AG04449 (cell line): ENCODE results near the gene SAG.

Experiments used
- CTCF ChIA-PET: fragments of 350-600 bp; formaldehyde crosslinking; extraction: SDS; loops from one replicate; lab custom pipeline; 2021; ENCODE audit warnings: antibody characterized with exemption; lab: Yijun Ruan, JAX
- POLR2A ChIA-PET: fragments of 400-600, 350-600 bp; formaldehyde crosslinking; extraction: SDS; loops from one replicate; lab custom pipeline; 2020; ENCODE audit warnings: antibody characterized with exemption, inconsistent platforms; lab: Yijun Ruan, JAX
- DNase-seq: peaks from one replicate; pipeline ENCODE4 v3.0.0-alpha.2; 2010; ENCODE audit warnings: low read depth, low spot score
- H3K4me3 ChIP-seq: 2 replicates; pipeline ENCODE4 v1.5.1; 2011; ENCODE audit warnings: low read depth, mild to moderate bottlenecking, control low read depth, low read length
- TF ChIP-seq, protein P1 (sequence below): IDR thresholded peaks from one replicate; pipeline ENCODE4 v1.5.1; 2011; ENCODE audit warnings: mild to moderate bottlenecking, moderate library complexity, low read length, control low read depth, inconsistent platforms; ENCODE audit not compliant: insufficient read depth; ENCODE audit errors: missing control alignments

The SAG gene

DNA sequence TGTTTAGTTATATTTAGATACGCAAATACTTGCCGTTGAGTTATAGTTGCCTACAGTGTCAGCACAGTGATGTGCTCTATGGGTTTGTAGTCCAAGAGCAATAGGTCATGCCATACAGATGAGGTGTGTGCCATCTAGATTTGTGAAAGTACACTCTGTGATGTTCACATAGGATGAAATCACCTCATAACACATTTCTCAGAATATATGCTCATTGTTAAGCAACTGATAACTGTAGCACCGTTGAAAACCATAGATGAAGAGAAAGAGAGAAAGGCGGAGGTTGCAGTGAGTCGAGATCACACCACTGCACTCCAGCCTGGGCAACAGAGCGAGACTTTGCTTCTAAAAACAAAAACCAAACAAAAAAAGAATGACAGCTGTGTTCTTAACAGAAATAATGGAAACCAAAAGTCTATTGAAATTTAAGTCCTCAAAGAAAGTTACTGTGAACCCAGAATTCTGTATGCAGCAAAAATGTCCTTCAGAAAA is 56.2 kb downstream of the SAG start:
- ChIA-PET POLR2A (no interaction called here), CTCF (interaction anchor here (3.5 kb wide), 1 partner anchor 10 kb away, joined by 22 read pairs; the partner anchor contains the start of gene DGKD)
- DNase-seq = no peak
- no peak overlapping the region for H3K4me3 ChIP-seq
- TF ChIP-seq, protein P1, sequence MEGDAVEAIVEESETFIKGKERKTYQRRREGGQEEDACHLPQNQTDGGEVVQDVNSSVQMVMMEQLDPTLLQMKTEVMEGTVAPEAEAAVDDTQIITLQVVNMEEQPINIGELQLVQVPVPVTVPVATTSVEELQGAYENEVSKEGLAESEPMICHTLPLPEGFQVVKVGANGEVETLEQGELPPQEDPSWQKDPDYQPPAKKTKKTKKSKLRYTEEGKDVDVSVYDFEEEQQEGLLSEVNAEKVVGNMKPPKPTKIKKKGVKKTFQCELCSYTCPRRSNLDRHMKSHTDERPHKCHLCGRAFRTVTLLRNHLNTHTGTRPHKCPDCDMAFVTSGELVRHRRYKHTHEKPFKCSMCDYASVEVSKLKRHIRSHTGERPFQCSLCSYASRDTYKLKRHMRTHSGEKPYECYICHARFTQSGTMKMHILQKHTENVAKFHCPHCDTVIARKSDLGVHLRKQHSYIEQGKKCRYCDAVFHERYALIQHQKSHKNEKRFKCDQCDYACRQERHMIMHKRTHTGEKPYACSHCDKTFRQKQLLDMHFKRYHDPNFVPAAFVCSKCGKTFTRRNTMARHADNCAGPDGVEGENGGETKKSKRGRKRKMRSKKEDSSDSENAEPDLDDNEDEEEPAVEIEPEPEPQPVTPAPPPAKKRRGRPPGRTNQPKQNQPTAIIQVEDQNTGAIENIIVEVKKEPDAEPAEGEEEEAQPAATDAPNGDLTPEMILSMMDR = no peak

DNA sequence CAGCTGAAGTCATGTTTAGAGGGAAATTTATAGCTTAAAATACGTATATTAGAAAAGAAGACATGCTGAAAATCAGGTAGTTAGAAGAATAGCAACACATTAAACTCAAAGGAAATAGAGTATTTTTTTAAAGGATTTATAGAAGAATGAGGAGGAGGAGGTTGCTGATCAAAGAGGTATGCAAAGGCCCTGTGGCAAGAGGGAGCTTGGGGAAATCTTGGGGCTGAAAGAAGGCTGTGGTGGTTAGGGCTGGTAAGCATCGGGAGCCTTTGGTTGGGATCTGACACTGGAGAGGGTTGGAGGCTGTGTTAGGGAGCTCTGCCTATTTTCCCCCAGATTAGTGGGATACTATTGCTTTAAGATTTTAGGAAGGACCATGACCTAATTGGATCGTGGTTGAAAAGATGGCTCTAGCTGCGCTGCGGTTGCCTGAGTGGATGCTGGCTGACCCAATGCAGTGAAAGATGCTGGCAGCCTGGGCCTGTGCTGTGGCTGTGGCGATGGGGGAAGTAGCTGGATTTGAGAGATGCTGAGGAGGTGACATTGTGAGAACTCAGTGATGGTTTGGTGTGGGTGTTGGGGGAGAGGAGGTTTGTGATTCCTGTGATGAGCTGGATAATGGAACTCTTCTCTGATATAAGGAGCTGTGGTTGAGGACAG is 58.4 kb downstream of the SAG start:
- POLR2A ChIA-PET = no interaction called here
- no peak overlapping the region for H3K4me3 ChIP-seq
- TF ChIP-seq, protein P1 = no peak
- CTCF ChIA-PET = interaction anchor here (2.7 to 3.5 kb wide), 2 partner anchors 9 to 12 kb away, joined by 11 to 22 read pairs; partner anchors contain the start of gene DGKD
- DNase-seq = no peak

DNA sequence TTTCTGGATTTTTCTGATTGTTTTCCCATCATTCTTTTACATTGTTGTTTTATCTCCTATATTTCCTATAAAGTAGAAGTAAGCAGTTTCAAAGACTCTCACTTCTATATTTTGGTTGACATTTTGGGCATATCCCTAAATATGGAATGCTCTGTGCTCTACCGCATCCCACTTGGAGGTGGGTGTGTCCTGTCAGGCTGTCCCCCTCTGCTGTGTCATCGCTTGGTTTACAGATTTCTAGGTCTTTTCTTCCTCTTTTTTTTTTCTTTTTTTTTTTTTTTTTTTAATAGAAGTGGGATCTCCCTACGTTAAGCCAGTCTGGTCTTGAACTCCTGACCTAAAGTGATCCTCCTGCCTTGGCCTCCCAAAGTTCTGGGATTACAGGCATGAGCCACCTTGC is 60.0 kb downstream of the SAG start:
- DNase-seq = no peak
- ChIA-PET CTCF (interaction anchor here (2.7 kb wide), 1 partner anchor 11 kb away, joined by 11 read pairs; no protein-coding TSS in a partner anchor), POLR2A (no interaction called here)
- no peak overlapping the region for H3K4me3 ChIP-seq
- TF ChIP-seq, protein P1 = no peak

DNA sequence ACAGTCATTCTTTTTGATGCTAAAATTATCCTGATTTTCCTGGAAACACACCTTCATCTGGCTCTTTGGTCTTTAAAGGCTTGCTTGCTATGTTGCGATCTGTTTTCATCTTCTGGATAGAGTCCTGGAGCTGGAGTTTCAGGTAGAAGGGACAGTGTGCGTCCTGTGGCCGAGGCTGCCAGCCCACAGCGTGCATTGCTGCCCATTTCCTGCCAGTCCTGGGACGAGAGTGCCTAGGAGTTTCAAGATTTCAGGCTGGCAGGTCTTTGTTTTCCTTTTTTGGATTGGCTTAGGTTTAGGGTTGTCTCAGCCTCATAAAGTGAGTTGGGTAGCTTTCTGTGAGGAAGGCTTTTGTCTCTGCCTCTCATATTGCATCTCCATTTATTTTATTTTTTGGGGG is 61.1 kb downstream of the SAG start:
- TF ChIP-seq, protein P1 = no peak
- no peak for DNase-seq
- POLR2A ChIA-PET = no interaction called here
- CTCF ChIA-PET = interaction anchor here (1.0 kb wide), 1 partner anchor 15 kb away, joined by 7 read pairs; the partner anchor contains the start of gene DGKD
- no peak overlapping the region for H3K4me3 ChIP-seq

DNA sequence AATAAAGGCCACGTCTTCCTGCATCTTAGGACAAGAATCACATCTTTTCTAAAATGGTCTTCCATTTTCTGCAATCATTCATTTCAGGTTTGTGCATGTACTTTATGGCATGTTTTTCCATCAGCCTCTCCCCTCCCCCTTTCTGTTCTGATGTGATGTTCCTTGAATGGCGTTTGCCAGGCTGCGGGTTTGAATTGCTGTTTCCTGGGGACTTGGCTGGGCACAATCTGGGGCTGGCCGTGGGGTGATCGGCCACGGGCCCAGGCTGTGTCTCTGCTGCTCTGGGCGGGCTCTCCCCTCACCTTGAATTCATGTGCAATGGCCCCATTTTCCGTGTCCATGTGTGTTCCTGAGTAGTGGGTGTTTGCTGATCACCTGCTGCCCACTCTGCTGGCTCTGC is 61.8 kb downstream of the SAG start:
- CTCF ChIA-PET = no interaction called here
- H3K4me3 ChIP-seq = no peak overlapping the region
- no peak for DNase-seq
- POLR2A ChIA-PET = no interaction called here
- TF ChIP-seq, protein P1 = no peak

DNA sequence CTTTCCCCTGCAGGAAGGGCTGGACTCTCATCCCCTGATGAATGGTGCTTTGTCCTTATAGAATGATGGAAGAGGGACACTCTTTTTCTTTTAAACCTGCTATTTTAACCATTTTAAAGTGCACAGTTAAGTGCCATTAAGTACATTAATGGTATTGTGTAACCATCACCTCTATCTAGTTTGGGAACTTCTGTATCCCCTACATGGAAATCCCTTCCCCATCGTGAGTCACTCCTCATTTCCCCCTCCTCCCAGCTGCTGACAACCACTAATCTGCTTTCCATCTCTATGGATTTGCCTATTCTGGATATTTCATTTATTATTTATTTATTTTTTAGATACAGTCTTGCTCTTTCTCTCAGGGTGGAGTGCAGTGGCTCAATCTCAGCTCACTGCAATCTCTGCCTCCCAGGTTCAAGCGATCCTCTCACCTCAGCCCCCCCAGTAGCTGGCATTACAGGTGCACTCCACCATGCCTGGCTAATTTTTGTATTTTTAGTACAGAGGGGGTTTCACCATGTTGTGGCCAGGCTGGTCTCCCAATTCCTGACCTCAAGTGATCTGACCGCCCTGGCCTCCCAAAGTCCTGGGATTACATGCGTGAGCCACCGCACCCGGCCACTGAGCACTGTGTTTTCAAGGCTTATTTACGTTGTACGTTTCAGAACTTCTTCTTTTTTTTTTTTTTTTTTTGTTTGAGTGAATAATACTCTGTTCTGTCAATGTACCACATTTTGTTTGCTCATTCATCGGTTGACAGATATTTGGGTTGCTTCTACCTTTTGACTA is 62.5 kb downstream of the SAG start:
- ChIA-PET POLR2A (no interaction called here), CTCF (no interaction called here)
- H3K4me3 ChIP-seq = no peak overlapping the region
- DNase-seq = no peak
- TF ChIP-seq, protein P1 = no peak
